Endodermal cell (in vitro differentiated cells): ENCODE data around the gene ADM. TPM values are rescaled to one million over a fixed set of nuclear protein-coding genes. Genes with fewer than 3 reads are reported as not detected.

Source experiments
- DNase-seq: peaks from one replicate; pipeline ENCODE4 v3.0.0-alpha.2; 2017
- H3K27ac ChIP-seq: 2 replicates; pipeline ENCODE4 v1.5.1; 2013; ENCODE audit warnings: mild to moderate bottlenecking, low read depth, low read length, moderate library complexity
- H3K27me3 ChIP-seq: 2 replicates; pipeline ENCODE4 v1.6.1; 2013; ENCODE audit warnings: mild to moderate bottlenecking, low read length, moderate library complexity; ENCODE audit not compliant: insufficient read depth, control insufficient read depth, poor library complexity, severe bottlenecking
- H3K36me3 ChIP-seq: 2 replicates; pipeline ENCODE4 v1.7.0; 2013; ENCODE audit warnings: mild to moderate bottlenecking, low read length, moderate library complexity; ENCODE audit not compliant: control insufficient read depth, insufficient read depth
- H3K4me1 ChIP-seq: one replicate; pipeline ENCODE4 v1.7.0; 2013; ENCODE audit warnings: low read length; ENCODE audit not compliant: control insufficient read depth, insufficient read depth
- H3K4me3 ChIP-seq: 2 replicates; pipeline ENCODE4 v1.5.1; 2013; ENCODE audit warnings: mild to moderate bottlenecking, low read length, moderate library complexity
- H3K9ac ChIP-seq: 2 replicates; pipeline ENCODE4 v1.6.1; 2013; ENCODE audit warnings: mild to moderate bottlenecking, low read length, moderate library complexity; ENCODE audit not compliant: poor library complexity, severe bottlenecking; ENCODE audit errors: extremely low read depth
- H3K9me3 ChIP-seq: 2 replicates; pipeline ENCODE4 v1.6.1; 2013; ENCODE audit warnings: mild to moderate bottlenecking, low read length, moderate library complexity; ENCODE audit not compliant: control insufficient read depth
- H3K27ac Mint-ChIP-seq: 2 replicates; pipeline ENCODE4 v1.8.0; 2020; ENCODE audit warnings: mixed read lengths
- H3K27me3 Mint-ChIP-seq: 2 replicates; pipeline ENCODE4 v1.8.0; 2021; ENCODE audit warnings: mild to moderate bottlenecking, mixed read lengths; ENCODE audit not compliant: insufficient read depth
- H3K36me3 Mint-ChIP-seq: 2 replicates; pipeline ENCODE4 v1.8.0; 2020; ENCODE audit warnings: low read depth, mixed read lengths
- H3K4me1 Mint-ChIP-seq: 2 replicates; pipeline ENCODE4 v1.8.0; 2020; ENCODE audit warnings: mixed read lengths
- H3K4me3 Mint-ChIP-seq: 2 replicates; pipeline ENCODE4 v1.8.0; 2020; ENCODE audit warnings: mild to moderate bottlenecking, moderate library complexity, mixed read lengths
- H3K9me3 Mint-ChIP-seq: 2 replicates; pipeline ENCODE4 v1.8.0; 2020; ENCODE audit warnings: mild to moderate bottlenecking, mixed read lengths
- CTCF ChIP-seq: fragments of 200-600 bp; sonication (generic); conservative IDR thresholded peaks from 2 replicates; pipeline ENCODE4 v1.5.0; 2021; ENCODE audit warnings: antibody characterized with exemption, mild to moderate bottlenecking
- WGBS, 2 experiments: methylation state at CpG; one replicate each; pipeline versions ENCODE4 v1.1.5 to v1.1.7; 2013; ENCODE audit warnings: missing lambda C conversion rate in 2 of 2, mixed read lengths in 1 of 2; ENCODE audit not compliant: insufficient coverage in 1 of 2, insufficient read length in 1 of 2; 5-methylcytosine and 5-hydroxymethylcytosine counted together
- total RNA-seq, 2 donors: library from RNA; stranded (reverse); fragmentation: NEBNext Ultra II Directional in 1 of 2; extraction: Animal tissue kit (Norgen Biotek cat#: 25700) in 1 of 2; gene quantifications; 2 replicates in 1 of 2; 3 replicates in 1 of 2; pipeline ENCODE4 v1.2.1, GENCODE V29; 2021

The ADM gene
- total RNA-seq, 2 donors from 2014 or later = 20.6 to 35.5 TPM

- no peak for TF ChIP-seq CTCF
- H3K27me3 ChIP-seq = peaks cover 59% of the 10 kb centered on the region
- H3K4me1 ChIP-seq = no peaks in the 10 kb centered on the region
- Mint-ChIP-seq H3K36me3 (peaks cover 2% of the 10 kb centered on the region), H3K27me3 (peaks cover 85% of the 10 kb centered on the region), H3K9me3 (no peaks in the 10 kb centered on the region), H3K4me3 (peak overlapping the region; percentile 71), H3K4me1 (peaks cover 23% of the 10 kb centered on the region), H3K27ac (peak overlapping the region; percentile 81)
- peak; percentile 81 for DNase-seq
- H3K27ac ChIP-seq = no peak overlapping the region
- peak overlapping the region; percentile 70 for H3K9ac ChIP-seq
- 1% methylated on average over 43 to 56 of the region's 56 CpGs for WGBS, 2 experiments
- H3K9me3 ChIP-seq = no peaks in the 10 kb centered on the region
- peaks cover 31% of the 10 kb centered on the region for H3K36me3 ChIP-seq
- H3K4me3 ChIP-seq = peak overlapping the region; percentile 93
Measured at GRCh38 chr11:10302744-10303557, 1.9 kb upstream of the ADM start.

DNA sequence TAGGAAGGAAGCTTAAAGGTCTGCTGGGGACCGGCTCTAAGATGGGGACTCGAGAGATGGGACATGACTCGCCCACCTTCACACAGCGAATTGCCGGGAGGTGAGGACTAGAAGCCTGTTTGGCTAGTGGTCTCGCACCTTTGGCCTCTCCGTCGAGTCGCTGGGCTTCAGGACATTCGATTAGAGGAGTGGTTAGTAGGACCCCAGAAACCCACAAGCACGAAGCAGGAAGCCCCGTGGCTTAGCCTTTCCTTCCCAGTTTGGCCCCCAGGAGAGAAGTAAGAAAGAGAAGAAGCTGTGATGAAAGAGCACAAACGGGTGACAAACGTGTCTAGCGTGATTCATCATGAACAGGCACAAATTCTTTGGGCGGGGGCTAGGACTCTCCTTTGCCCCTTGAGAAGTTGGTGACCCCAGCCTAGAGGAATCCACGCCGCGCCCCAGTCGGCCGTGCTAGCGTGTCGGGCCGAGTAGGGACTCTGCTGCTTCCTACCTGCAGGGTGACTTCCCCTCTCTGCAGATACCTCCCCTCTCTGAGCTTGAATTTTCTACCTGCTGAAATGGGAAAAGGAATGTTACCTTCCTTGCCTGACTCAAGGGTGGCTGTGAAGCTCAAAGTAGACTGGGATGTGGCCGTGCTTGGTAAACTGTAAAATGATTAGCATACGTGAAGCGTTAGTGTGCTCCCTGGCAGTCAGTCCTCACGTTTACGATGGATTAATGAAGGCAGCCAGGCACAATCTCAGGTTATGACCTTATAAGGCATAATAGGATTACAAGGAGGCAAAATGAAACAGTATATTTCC is 1.1 kb upstream of the ADM start:
- Histone ChIP-seq H3K27me3 (peaks cover 65% of the 10 kb centered on the region), H3K36me3 (peaks cover 35% of the 10 kb centered on the region), H3K9ac (peak overlapping the region; percentile 70), H3K9me3 (no peaks in the 10 kb centered on the region), H3K27ac (no peak overlapping the region), H3K4me1 (no peaks in the 10 kb centered on the region), H3K4me3 (peak overlapping the region; percentile 93)
- Mint-ChIP-seq H3K9me3 (no peaks in the 10 kb centered on the region), H3K36me3 (peaks cover 2% of the 10 kb centered on the region), H3K27me3 (peaks cover 87% of the 10 kb centered on the region), H3K27ac (peak overlapping the region; percentile 81), H3K4me3 (peak overlapping the region; percentile 71), H3K4me1 (peaks cover 26% of the 10 kb centered on the region)
- DNase-seq = peak; percentile 82
- TF ChIP-seq CTCF = no peak
- 1 to 2% methylated on average over 19 to 29 of the region's 29 CpGs for WGBS, 2 experiments

DNA sequence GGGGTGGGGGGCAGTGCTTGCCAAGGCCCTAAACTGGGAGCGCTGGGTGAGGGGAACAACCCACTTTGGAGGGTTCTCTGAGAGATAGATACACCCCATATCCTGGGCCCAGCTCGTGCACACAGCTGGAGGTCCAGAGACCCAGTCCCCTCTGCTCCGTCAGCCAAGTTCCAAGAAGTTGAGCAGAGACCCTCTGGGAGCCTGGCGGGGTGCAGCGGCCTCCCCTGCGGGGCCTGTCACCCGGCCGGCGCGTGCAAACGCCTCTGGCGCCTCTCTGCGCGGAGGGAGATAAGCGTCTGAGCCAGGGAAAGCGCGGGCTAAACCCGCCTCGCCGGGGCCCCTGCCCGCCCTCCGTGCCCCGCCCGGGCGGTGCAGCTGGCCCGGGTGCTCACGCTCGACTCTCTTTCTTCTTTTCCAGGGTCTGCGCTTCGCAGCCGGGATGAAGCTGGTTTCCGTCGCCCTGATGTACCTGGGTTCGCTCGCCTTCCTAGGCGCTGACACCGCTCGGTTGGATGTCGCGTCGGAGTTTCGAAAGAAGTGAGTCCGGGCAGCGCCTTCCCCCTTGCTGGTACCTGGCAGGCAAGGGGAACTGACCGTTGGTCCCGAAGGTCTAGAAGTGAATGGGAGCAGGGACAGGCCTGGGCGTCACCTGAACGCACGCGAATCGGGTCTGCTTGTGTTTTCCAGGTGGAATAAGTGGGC is 540 bp downstream of the ADM start:
- Histone ChIP-seq H3K27me3 (peaks cover 65% of the 10 kb centered on the region), H3K4me3 (peak overlapping the region; percentile 93), H3K27ac (no peak overlapping the region), H3K9me3 (no peaks in the 10 kb centered on the region), H3K9ac (peak overlapping the region; percentile 92), H3K36me3 (peaks cover 25% of the 10 kb centered on the region), H3K4me1 (no peaks in the 10 kb centered on the region)
- Mint-ChIP-seq H3K4me3 (peak overlapping the region; percentile 71), H3K9me3 (no peaks in the 10 kb centered on the region), H3K36me3 (peaks cover 2% of the 10 kb centered on the region), H3K4me1 (peaks cover 42% of the 10 kb centered on the region), H3K27me3 (peaks cover 80% of the 10 kb centered on the region), H3K27ac (peak overlapping the region; percentile 68)
- DNase-seq = peak; percentile 76
- TF ChIP-seq CTCF = no peak
- 0% methylated on average over 26 to 51 of the region's 51 CpGs for WGBS, 2 experiments
